G401 (cell line): Measurements from ENCODE around the gene RESF1. TPM values are rescaled to one million over a fixed set of nuclear protein-coding genes. Genes with fewer than 3 reads are reported as not detected.

Experiments used
- DNase-seq: peaks from one replicate; pipeline ENCODE4 v3.0.0-alpha.2; 2015; ENCODE audit warnings: low spot score
- in situ Hi-C: cut with HindIII; loops from 2 replicates; pipeline ENCODE4 v1.10.0; 2016; ENCODE audit warnings: low sequenced_read_pairs, mixed read lengths
- total RNA-seq: library from RNA; depleted of rRNA; stranded (reverse); fragments of >200 nt; shearing (Covaris generic); gene quantifications from 2 replicates; pipeline ENCODE4 v1.2.3, GENCODE V29; 2014; rRNA removed

The RESF1 gene
- total RNA-seq, 1 experiment from 2014 or later = 9.3 TPM

- in situ Hi-C loops = no loop called here
- no peak for DNase-seq
These were observed 43.8 kb downstream of the RESF1 start for GRCh38 chr12:32002848-32003493.

- in situ Hi-C loops = no loop called here
- no peak for DNase-seq
These were observed 44.4 kb downstream of the RESF1 start for GRCh38 chr12:32003654-32004053.

- DNase-seq = no peak
- in situ Hi-C loops = no loop called here
These were observed 46.4 kb downstream of the RESF1 start for GRCh38 chr12:32005496-32006125.

Other genes with a start within 250 kb of the RESF1 start
- gene AMN1, start 230.4 kb upstream of the RESF1 start, total RNA-seq = 7.8 and 8.0 TPM in 2 replicates
- gene BICD1, start 147.4 kb downstream of the RESF1 start, total RNA-seq = 7.5 and 8.0 TPM in 2 replicates